ENCODE results near the gene ADCY4. TPM values are rescaled to one million over a fixed set of nuclear protein-coding genes. Genes with fewer than 3 reads are reported as not detected.

Gene ADCY4
- total RNA-seq, 4 donors from 2014 or later, result 12.1 to 53.6 (median 26.9) TPM

DNA sequence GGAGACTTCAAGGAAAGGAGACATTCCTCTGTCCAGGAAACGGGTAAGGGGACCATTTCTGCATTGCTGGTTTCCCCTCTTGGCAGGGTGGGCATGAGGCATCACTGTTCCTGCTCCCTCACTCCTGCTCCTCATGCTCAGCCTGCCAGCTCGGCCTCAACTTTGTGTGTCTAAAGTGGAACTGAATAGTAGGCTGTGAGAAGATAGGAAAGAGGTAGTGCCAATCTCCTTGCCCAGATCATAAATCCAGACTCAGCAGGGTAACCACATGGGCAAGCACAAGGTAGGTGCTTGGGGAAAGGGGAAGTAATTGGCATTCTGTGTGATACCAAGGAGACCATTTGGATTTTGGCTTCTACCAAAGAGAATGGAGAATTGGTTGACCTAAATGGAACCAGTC lies 21.0 kb downstream of the ADCY4 start:
- Histone ChIP-seq H3K27ac (peak overlapping the region in 3 of 4 donors; percentile 40 to 96 (median 72)), H3K4me1 (peaks cover 8 to 65% (median 27%) of the 10 kb centered on the region in 4 donors)

DNA sequence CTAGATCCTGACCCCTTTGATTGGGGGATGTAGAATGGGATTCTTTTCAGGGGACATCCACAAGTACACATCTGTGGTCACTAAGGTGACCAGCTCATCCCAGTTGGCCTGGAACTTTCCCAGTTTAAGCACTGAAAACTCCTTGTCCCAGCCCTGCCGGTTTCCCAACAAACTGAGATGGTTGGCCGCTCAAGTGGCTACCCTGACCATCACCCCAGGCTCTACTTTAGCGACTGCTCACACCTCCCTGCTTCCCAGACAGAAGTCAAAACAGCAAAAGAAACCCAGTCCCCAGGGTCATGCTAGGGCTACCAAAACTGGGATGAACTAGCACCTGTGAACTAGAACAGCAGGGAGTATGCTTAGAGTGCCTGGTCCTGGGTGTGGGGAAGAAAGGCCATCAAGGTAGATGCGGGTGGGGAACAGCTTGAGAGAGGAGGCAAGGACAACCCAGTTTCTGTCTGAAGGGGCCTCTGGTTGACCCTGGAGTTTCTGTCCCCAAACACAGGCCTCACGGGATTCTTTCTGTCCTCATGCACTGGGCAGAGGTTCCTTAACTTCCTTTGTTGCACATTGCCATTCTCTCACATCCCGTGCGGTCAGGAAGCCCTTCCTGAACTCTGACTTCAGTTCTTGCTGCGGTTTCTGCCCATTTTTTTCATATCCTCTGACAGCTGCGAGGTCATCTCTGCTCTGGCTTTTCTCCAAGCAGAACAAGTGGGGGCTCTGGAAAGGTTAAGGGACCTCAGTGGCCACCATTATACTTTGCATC lies 21.9 kb downstream of the ADCY4 start:
- Histone ChIP-seq H3K27ac (peak overlapping the region; percentile 49 to 96 (median 85)), H3K4me3 (no peak overlapping the region), H3K9me3 (no peaks in the 10 kb centered on the region), H3K36me3 (no peaks in the 10 kb centered on the region), H3K4me1 (peaks cover 8 to 75% (median 27%) of the 10 kb centered on the region in 4 donors), H3K27me3 (no peaks in the 10 kb centered on the region)
- DNase-seq, result peak in 2 of 3 donors; percentile 76 to 89
- TF ChIP-seq, protein P1, sequence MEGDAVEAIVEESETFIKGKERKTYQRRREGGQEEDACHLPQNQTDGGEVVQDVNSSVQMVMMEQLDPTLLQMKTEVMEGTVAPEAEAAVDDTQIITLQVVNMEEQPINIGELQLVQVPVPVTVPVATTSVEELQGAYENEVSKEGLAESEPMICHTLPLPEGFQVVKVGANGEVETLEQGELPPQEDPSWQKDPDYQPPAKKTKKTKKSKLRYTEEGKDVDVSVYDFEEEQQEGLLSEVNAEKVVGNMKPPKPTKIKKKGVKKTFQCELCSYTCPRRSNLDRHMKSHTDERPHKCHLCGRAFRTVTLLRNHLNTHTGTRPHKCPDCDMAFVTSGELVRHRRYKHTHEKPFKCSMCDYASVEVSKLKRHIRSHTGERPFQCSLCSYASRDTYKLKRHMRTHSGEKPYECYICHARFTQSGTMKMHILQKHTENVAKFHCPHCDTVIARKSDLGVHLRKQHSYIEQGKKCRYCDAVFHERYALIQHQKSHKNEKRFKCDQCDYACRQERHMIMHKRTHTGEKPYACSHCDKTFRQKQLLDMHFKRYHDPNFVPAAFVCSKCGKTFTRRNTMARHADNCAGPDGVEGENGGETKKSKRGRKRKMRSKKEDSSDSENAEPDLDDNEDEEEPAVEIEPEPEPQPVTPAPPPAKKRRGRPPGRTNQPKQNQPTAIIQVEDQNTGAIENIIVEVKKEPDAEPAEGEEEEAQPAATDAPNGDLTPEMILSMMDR (IDR thresholded peaks at IDR 0.05), result no peak
- TF ChIP-seq POLR2A (IDR thresholded peaks at IDR 0.05), result no peak

More for the DNA sequence above, 21.0 kb downstream of the ADCY4 start:
- Histone ChIP-seq H3K4me3 (no peak overlapping the region), H3K9me3 (no peaks in the 10 kb centered on the region), H3K27me3 (no peaks in the 10 kb centered on the region), H3K36me3 (no peaks in the 10 kb centered on the region)
- DNase-seq, result no peak
- TF ChIP-seq POLR2A (IDR thresholded peaks at IDR 0.05), result no peak
- TF ChIP-seq, protein P1 (IDR thresholded peaks at IDR 0.05), result no peak

DNA sequence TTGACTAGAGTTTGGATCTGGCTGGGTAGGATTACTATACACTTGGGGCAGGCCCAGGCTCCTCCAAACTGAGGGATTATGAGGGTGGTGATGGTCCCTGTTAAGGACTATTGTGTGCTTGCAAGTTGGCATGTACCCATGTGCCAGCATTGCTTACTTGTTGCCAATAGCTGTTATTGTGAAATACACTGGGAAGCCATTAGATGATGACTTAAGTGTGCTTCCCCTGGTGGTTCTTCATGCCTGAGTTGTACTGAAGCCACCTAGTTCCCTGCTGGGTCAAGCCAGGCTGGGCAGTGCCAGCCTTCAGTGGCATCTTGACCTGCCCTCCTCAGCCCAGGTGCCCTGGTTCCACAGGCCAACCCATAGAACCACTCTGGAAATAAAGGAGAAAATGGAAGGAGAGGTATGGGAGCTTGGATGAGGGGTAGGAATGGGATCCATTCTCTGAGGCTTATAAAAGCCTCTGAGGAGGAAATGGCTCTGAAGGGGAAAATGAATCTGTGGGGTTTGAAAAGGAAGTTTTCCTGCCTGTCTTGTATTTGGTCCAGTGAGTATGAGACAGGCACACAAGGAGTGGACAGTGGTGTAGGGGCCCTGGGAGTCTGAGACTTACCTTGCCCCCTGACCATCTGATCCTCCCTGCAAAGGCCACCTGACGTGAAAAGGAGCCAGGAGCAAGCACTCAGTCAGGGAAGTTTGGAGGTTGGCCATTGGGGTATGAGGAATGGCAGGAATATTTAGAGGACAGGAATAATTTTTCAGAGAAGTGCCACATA lies 22.8 kb downstream of the ADCY4 start:
- H3K36me3 ChIP-seq, result peaks cover 0 to 4% (median 0%) of the 10 kb centered on the region in 3 donors
- no peak for DNase-seq
- peaks cover 8 to 79% (median 27%) of the 10 kb centered on the region in 4 donors for H3K4me1 ChIP-seq
- TF ChIP-seq POLR2A (IDR thresholded peaks at IDR 0.05), result no peak
- TF ChIP-seq, protein P1 (IDR thresholded peaks at IDR 0.05), result no peak
- H3K9me3 ChIP-seq, result no peaks in the 10 kb centered on the region
- no peaks in the 10 kb centered on the region for H3K27me3 ChIP-seq
- H3K27ac ChIP-seq, result peak overlapping the region; percentile 62 to 96 (median 85)
- H3K4me3 ChIP-seq, result peak overlapping the region; percentile 44 to 64 (median 58)

DNA sequence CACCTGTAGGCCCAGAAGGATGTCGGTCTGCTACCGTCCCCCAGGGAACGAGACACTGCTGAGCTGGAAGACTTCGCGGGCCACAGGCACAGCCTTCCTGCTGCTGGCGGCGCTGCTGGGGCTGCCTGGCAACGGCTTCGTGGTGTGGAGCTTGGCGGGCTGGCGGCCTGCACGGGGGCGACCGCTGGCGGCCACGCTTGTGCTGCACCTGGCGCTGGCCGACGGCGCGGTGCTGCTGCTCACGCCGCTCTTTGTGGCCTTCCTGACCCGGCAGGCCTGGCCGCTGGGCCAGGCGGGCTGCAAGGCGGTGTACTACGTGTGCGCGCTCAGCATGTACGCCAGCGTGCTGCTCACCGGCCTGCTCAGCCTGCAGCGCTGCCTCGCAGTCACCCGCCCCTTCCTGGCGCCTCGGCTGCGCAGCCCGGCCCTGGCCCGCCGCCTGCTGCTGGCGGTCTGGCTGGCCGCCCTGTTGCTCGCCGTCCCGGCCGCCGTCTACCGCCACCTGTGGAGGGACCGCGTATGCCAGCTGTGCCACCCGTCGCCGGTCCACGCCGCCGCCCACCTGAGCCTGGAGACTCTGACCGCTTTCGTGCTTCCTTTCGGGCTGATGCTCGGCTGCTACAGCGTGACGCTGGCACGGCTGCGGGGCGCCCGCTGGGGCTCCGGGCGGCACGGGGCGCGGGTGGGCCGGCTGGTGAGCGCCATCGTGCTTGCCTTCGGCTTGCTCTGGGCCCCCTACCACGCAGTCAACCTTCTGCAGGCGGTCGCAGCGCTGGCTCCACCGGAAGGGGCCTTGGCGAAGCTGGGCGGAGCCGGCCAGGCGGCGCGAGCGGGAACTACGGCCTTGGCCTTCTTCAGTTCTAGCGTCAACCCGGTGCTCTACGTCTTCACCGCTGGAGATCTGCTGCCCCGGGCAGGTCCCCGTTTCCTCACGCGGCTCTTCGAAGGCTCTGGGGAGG lies 23.9 kb downstream of the ADCY4 start, which contains the start of gene LTB4R:
TSS of gene LTB4R (plus strand) at position 857 of the 959 bp plus-strand sequence. CDS start 4,150 bp downstream, outside the sequence.
- H3K4me1 ChIP-seq, result peaks cover 8 to 69% (median 27%) of the 10 kb centered on the region in 4 donors

More for the DNA sequence above, 23.9 kb downstream of the ADCY4 start, which contains the start of gene LTB4R:
- peak within 1 kb of the TSS; percentile 62 to 96 (median 85) for H3K27ac ChIP-seq
- H3K9me3 ChIP-seq, result no peaks in the 10 kb centered on the region
- no peaks in the 10 kb centered on the region for H3K27me3 ChIP-seq
- H3K36me3 ChIP-seq, result peaks cover 0 to 15% (median 0%) of the 10 kb centered on the region in 3 donors
- H3K4me3 ChIP-seq, result peak within 1 kb of the TSS; percentile 44 to 64 (median 58)
- TF ChIP-seq POLR2A (IDR thresholded peaks at IDR 0.05), result peak in 1 of 2 donors; percentile 13
- TF ChIP-seq, protein P1 (IDR thresholded peaks at IDR 0.05), result peak; percentile 7 to 51 (median 44)
- DNase-seq, result peak; percentile 78 to 89 (median 80)

Measured in Peyer's patch (tissue), 4 donors.